GM18909 (cell line): Measurements from ENCODE around the gene B4GALNT4.
"Not testable (repeated sequence)": the region's sequence is repeated elsewhere in the genome, so short reads cannot be mapped to it uniquely, and the experiment has no call there.

Experiments
- ATAC-seq: cut with Tn5 transposase; IDR thresholded peaks from one replicate; pipeline ENCODE4 v1.9.1; 2021; ENCODE audit warnings: mild to moderate bottlenecking; ENCODE audit not compliant: unreplicated experiment, poor library complexity

Gene B4GALNT4

DNA sequence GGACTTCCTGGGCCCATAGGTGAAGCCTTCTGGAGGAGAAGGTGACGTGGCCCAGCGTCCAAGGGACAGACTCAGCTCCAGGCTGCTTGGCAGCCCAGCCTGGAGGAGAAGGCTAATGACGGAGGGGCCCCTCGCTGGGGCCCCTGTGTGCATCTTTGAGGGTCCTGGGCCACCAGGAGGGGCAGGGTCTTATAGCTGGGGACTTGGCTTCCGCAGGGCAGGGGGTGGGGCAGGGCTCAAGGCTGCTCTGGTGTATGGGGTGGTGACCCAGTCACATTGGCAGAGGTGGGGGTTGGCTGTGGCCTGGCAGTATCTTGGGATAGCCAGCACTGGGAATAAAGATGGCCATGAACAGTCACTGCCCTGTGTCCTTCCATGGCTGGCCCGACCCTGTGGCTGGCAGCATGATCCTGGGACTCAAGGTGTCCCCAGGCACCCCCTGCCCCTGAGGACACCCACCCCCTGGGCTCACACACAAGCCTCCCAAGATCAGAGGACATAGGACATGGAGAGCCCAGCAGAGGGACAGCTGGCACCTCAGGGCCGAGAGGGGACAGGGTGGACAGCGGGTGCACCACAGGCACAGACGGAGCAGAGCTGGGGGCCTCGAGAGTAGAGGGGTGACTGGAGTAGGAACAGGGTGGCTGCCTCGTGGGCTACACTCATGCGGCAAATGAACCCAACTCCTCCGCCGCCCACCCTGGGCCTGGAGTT, 35.4 kb downstream of the B4GALNT4 start:
- no peak for ATAC-seq

DNA sequence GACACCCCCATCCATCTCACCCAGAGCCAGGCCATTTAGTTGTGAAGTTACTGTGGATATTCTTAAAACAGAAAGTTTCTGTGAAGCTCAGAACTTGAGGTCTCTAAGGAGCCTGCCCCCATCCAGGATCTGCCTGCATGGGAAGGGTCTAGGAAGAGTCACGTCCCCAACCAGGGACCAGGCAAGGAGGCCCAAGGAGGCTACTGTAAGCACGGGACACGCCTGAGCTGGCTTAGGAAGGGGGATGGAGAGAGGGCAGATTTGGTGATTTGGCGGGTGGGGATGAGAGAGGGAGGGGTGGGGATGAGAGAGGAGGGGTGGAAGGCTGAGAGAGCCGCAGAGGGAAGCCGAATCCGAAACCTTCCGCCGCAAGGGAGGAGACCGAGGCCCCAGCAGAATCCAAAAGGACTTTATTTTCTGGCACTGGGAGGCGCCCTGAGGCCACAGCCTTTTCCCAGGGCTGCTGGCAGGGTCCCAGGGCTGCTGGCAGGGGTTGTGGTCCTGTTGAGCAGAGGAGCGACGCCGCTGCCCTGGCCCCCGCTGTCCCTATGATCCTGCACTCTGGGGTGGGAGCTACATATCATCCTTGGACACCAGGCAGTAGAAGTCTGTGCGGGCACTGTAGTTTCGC, 36.1 kb downstream of the B4GALNT4 start:
- ATAC-seq: no peak

DNA sequence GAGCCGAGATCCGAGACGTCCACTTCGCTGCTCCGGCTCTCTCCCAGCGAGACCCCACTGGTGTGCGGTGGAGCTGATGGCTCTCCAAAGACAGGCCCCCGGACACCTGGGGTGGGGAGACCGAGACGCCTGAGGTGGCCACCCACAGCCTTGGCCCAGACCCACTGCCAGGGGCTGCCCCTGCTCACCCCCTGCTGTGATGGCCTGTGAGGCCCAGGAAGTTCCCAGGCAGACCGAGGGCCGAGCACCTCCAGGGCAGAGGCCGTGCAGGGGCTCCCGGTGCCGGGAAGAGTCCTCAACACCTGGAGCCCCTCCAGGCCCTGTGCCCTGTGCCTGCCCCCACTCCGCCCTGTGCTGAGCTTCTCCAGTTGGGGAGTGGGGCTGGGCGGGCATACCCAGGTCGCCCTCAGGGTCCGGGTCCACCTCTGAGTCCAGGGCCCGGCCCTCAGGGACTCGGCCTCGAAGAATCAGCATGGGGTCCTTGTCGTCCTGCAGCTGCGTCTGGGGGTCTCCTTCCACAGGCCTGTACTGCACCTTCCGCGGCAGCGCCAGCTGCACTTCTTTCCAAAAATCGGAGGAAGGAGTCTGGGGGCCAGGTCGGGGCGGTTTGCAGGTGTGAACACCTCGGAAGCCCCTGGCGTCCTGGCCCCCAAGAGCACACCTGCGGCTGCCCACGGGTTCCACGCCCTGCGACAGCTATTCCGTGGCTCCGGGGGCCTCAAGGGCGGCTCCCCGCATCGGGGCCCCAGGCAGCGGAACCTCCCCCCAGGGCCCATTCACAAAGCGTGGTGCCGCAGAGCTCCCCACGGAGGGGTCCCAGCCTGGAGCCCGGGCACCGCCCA, 36.9 kb downstream of the B4GALNT4 start:
- no peak for ATAC-seq

DNA sequence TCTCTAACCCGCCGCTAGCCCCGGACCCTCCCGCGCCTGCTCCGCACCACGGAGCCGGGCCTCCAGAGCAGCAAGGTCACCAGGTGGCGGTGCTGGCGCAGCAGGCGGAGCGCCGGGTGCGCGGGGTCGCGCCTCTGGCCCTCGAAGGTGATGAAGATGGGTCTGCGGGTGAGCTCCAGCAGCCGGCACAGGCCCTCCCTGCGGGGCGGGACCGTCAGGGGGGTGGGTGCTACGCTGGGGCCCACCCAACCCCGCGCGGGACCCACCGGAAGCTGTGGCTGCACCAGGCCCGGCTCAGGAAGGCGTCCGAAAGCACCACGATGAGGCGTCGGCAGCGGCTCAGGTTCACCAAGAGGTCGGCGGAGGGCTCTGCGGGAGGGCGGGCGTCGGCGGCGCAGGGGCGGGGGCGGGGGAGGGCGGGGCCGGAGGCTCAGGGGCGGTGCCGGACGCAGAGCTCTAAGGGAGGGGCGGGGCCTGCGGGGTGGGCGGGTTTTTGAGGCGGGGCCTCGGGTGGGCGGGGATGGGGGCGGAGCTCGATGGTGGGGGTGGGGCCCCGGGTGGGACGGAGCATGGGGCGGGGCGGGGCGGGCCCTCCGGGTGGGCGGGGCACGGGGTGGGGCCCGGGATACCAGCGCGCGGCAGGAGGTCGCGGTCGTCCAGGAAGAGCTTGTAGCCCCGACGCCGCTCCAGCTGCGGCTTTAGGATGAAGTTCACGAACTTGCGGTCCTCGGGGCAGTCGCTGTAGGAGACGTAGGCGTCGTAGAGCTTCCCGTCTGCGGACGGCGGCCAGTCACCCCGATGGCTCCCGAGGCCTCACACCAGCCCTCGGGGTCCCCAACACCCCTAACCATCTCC, 37.7 kb downstream of the B4GALNT4 start:
- ATAC-seq: peak; percentile 77

DNA sequence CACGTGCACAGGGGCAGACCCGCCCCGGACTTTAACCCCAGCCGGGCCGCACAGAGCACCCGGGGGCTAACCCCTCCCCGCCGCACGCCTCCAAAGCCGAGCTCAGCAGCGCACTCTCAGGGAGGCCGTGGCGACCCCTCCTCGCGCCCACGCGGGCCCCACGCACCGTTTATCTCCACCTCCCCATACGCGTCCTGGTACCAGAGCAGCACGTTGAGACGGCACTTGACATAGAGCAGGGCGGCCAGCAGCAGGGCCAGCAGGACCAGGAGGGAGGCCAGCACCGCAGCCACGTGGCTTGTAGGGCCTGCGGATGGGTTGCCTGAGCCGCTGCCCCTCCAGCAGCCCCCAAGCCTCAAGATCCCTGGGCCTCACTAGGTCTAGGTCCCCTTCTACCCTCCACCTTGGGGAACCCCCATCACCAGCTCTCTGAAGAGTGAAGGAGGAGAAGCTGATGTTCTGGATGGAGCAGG, 38.4 kb downstream of the B4GALNT4 start:
- ATAC-seq: no peak

DNA sequence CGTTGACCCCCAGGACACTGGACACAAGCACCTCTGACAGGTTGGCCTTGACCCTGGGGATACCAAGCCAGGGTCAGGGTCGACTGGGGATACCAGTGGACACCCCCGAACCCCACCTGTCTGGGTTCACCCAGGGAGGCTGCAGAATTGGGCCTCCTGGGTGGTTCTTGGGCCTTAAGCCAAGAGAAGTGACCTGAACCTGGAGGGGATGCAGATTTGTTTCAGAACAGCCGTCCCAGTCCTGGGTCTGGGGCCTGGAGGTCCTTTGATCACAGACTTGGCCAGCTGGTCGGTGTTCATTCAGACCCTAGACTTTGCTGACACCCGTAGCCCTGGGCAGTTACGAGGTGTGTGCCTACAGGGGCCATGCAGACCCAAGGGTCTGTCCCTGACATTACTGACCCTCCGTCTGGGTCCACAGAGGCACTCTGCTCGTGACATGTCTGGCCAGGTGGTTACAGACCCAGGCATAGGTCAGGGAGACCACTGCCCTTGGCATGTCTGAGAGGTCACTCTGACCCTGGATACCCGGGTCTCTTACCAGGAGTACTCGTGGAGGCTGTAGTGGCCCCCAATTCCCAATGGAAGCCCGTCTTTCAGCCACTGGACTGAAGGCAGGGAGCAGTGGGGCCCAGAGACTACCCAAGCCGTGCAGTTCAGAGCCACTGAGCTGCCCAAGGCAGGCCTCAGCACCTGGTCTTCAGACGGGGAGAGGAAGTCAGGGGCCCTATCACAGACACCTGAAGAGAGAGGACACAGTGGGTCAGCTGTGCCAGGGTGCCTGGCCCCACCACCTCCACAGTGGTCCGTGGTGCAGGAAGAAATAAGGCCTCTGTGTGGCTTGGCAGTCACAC, 39.1 kb downstream of the B4GALNT4 start:
- ATAC-seq: no peak

DNA sequence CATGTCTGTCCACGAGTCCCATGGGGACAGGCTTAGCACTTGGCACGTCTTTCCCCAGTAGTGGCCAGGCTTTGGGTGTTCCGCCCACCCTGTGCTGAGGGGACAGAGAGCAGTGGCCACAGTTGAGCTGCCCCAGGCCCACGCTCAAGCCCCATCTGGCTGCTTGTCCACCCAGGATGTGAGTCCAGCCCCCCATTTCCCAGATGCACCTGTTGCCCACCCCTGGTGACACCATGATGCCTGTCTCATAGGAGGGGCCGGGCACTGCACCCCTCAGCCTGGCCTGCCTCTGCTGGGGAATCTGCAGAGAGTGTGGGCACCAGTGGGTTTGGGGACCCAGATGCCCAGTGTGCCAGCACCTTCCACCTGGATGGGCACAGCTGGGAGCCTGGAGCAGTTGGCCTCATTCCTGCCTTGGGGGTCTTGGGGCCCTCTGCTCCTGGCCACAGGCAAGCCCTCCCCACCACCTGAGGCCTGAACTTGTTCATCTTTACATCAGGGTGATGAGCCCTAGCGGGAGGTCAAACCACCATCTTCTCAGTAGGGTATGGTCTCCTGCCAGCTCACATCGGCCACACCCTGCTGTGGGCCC, 39.8 kb downstream of the B4GALNT4 start:
- no peak for ATAC-seq

DNA sequence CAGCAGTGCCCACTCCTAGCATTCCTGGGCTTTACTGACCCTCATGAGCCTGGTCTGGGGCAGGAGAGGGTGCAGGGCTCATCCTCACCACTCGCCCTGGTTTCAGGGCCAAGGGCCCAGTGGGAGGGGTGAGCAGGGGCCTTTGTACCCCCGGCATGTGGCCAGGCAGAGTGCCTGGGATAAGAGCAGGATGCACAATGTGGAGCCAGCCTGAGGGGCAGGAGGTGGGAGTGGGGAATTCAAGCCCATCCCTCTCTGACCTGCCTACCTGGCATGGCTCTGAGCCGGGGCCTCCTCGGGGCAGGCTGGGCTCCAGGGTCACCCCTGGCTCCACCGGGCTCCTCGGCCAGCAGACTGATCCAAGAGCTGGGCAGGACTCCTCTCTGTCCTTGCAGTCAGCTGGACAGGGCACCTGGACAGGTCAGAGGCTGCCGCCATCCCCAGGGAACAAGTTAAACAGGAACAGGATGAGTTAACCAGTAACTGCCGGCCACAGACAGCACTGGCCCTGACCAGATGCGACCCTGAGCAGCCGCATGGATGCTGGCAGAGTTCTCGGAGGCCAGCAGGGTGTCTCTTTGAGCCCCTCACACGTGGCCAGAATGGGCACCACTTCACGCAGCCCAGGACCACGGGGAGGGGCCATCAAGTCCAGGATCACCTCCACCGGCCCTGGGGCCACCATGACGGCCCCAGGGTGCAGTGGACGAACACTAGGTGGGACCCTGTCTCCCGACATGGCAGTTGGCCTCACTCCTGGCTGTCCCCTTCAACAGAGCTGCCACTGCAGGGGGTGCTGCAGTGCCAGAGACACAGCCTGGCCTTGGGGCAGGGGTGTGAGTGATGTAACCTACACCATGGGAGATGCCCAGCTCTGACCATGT, 40.5 kb downstream of the B4GALNT4 start:
- ATAC-seq: no peak

DNA sequence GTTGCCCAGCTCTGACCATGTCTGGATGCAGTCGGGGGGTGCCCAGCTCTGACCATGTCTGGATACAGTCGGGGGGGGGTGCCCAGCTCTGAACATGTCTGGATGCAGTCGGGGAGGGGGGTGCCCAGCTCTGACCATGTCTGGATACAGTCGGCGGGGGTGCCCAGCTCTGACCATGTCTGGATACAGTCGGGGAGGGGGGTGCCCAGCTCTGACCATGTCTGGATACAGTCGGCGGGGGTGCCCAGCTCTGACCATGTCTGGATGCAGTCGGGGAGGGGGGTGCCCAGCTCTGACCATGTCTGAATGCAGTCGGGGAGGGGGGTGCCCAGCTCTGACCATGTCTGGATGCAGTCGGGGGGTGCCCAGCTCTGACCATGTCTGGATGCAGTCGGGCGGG, 41.4 kb downstream of the B4GALNT4 start:
- not testable (repeated sequence) for ATAC-seq

DNA sequence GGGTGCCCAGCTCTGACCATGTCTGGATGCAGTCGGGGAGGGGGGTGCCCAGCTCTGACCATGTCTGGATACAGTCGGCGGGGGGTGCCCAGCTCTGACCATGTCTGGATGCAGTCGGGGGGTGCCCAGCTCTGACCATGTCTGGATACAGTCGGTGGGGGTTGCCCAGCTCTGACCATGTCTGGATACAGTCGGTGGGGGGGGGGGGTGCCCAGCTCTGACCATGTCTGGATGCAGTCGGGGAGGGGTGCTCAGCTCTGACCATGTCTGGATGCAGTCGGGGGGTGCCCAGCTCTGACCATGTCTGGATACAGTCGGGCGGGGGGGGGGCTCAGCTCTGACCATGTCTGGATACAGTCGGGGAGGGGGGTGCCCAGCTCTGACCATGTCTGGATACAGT, 42.2 kb downstream of the B4GALNT4 start:
- not testable (repeated sequence) for ATAC-seq

DNA sequence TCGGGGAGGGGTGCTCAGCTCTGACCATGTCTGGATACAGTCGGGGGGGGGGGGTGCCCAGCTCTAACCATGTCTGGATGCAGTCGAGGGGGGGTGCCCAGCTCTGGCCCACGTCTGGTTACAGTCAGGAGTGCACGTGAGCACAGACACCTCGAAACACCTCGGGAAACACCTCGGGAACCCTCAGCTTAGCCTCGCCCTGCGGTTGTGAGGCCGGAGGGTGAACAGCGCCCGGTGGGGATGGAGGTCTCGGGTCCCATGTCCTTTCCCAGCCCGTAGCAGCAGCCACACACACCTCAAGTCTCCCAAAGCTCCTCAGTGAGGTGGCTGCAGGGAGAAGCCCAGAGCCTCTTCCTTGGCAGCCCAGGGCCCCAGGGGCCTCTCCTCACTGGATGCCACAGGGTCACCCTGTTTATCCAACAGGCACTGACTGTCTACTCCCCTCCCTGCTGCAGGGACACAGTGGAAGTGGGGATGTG, 43.4 kb downstream of the B4GALNT4 start:
- ATAC-seq: no peak

DNA sequence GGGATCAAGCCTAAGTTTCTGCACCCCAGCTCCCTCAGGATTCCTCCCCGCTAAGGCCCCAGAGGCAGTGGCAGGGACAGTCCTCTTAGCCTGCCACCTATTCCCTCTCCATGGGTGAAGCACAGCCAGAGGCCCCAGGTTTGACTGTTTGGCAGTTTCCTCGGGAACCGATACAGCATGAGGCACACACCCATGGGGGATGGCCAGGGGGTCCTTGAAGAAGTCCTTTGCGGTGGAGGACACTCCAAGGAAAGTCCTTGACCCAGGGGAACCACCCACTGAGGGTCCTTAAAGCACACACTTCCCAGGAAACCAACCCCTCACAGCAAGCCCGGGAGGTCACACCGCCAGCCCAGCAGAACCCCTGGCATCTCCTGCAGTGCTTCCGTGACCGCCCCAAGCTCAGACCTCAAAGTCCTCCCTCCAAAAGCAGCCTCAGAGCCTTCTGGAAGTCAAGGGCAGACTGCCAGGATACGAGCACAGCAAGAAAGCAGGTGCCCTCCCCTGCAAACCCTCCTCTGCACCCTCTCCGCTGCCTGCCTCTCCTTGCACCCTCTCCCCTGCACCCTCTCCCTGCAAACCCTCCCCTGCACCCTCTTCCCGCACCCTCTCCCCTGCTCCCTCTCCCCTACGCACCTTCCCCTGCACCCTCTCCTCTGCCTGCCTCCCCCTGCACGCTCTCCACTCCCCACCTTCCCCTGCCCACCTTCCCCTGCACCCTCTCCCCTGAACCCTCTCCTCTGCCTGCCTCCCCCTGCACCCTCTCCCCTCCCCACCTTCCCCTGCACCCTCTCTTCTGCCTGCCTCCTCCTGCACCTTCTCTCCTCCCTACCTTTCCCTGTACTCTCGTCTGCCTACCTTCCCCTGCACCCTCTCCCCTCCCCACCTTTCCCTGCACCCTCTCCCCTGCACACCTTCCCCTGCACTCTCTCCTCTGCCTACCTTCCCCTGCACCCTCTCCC, 44.1 kb downstream of the B4GALNT4 start:
- no peak for ATAC-seq

DNA sequence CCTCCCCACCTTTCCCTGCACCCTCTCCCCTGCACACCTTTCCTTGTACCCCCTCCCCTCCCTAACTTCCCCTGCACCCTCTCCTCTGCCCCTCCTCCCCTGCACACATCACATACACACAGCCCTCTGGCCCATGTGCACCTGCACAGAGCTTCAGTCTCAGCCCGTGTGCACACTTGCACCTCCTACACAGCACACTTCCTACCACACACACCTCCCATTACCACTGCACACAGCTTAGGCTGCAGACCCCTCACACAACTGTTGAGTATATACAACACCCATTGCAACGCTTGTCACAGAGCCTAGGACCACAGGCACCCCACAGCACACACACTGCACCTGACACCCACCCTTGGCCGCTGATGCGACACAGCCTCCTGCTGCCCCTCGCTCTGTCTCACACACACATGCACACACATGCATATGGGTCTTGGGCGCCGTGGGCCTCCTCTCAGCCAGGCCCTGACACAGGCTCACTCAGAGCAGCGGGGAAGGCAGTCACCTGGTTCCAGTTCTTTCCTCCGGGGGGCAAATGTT, 45.1 kb downstream of the B4GALNT4 start:
- ATAC-seq: peak; percentile 20

DNA sequence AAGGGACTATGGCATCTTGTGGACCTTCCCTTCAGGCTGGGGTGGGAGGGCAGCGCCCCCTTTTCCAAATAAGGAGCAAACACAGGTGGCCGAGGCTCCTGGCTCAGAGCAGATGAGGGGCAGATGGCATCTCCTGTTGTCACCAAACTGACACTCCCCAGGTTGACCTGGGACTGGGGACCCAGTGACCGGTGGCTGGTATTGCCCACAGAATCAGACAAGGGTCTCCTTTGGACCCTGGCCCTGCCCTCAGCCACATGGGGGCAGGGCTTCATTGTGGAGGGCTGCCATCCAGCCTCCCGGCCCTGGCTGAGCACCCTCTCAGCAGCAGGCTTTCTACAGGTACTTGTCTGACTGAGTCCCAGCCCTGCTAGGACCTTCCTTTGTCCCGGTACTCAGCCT, 46.3 kb downstream of the B4GALNT4 start:
- no peak for ATAC-seq

DNA sequence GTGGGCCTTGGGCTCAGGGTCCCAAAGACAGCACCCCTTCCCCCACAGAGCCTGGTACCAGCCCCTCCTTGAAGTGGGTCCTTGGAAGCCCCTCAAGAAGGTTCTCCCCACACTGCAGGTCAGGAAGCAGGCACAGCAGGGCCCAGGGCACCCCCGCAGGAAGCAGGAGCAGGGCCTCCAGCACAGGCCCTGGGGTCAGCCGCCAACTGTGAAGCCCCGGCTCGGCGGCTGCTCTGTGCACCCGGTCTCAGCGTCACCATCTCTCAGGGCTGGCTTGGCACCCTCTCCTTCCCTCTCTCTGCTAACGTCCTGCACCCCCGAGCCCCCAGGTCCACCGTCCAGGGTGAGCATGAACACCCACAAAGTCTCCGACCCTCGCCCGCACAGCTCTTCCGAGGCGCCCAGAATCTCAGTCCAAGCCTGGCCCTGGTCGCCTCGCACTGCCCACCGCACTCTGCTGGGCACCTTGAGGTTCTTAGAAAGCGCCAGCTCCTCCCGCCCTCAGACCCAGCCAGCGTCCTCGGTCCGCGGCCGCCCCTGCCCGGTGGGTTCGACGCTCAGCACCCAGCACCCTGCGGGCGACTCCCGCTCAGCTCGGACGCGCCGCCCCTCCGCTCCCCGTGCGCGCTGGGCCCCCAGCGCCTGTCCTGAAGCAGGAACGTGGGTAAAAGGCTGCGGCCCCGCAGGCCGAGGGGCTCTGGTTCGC, 46.9 kb downstream of the B4GALNT4 start:
- no peak for ATAC-seq
